AG04450 (cell line): ENCODE data around the gene MTHFD1L. TPM values are rescaled to one million over a fixed set of nuclear protein-coding genes. Genes with fewer than 3 reads are reported as not detected.

ENCODE experiments used
- CTCF ChIA-PET: fragments of 300-600, 350-600 bp; formaldehyde crosslinking; extraction: SDS; loops from one replicate; lab custom pipeline; 2022; ENCODE audit warnings: antibody characterized with exemption, inconsistent platforms; lab: Charles Lee
- POLR2A ChIA-PET: fragments of 350-600 bp; formaldehyde crosslinking; extraction: SDS; loops from one replicate; lab custom pipeline; 2021; ENCODE audit warnings: antibody characterized with exemption, inconsistent platforms; lab: Yijun Ruan, JAX
- DNase-seq: peaks from one replicate; pipeline ENCODE4 v3.0.0-alpha.2; 2011; ENCODE audit warnings: low read depth, low spot score
- H3K27ac ChIP-seq: one replicate; pipeline ENCODE4 v1.5.1; 2012; ENCODE audit warnings: low read depth, low read length, control low read depth
- H3K27me3 ChIP-seq: one replicate; pipeline ENCODE4 v1.6.0; 2012; ENCODE audit warnings: low read length; ENCODE audit not compliant: control insufficient read depth, insufficient read depth
- H3K4me3 ChIP-seq: 2 replicates; pipeline ENCODE4 v1.5.1; 2011; ENCODE audit warnings: mild to moderate bottlenecking, low read depth, low read length, control low read depth
- H3K9me3 ChIP-seq: 2 replicates; pipeline ENCODE4 v1.5.1; 2012; ENCODE audit warnings: low read length; ENCODE audit not compliant: control insufficient read depth, insufficient read depth
- polyA plus RNA-seq: library from polyadenylated mRNA; depleted of rRNA; stranded (reverse); fragments of >200 nt; gene quantifications from 2 replicates; pipeline ENCODE4 v1.2.3, GENCODE V29; 2011
- TF ChIP-seq, protein P1 (sequence below): IDR thresholded peaks from 2 replicates; pipeline ENCODE4 v1.5.1; 2011; ENCODE audit warnings: low read depth, low read length, control low read depth, inconsistent platforms

Gene MTHFD1L
- polyA plus RNA-seq, 1 experiment, result 69.1 TPM

DNA sequence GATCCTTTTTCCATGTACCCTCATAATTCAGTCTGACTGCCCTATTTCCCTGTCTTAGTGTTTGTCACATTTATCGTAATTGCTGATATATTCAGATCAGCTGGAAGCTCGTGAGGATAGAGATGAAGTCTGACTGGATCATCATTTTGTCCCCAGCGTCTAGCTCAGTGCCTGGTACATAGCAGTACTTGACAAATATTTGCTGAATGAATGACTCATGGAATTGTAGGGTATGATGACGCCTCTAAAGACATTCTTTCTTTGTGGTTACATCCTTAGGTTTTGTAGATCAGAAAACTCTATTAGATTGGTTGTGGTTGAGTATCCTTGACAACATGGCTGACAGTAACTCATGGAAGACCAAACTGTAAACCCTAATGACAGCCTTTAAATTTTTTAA is 68.9 kb downstream of the MTHFD1L start:
- Histone ChIP-seq H3K9me3 (no peaks in the 10 kb centered on the region), H3K27me3 (no peaks in the 10 kb centered on the region), H3K4me3 (no peak overlapping the region), H3K27ac (no peak overlapping the region)
- CTCF ChIA-PET, result interaction anchor here (0.5 kb wide), 1 partner anchor 18 kb away, joined by 3 read pairs; no protein-coding TSS in a partner anchor
- POLR2A ChIA-PET, result no interaction called here
- TF ChIP-seq, protein P1, sequence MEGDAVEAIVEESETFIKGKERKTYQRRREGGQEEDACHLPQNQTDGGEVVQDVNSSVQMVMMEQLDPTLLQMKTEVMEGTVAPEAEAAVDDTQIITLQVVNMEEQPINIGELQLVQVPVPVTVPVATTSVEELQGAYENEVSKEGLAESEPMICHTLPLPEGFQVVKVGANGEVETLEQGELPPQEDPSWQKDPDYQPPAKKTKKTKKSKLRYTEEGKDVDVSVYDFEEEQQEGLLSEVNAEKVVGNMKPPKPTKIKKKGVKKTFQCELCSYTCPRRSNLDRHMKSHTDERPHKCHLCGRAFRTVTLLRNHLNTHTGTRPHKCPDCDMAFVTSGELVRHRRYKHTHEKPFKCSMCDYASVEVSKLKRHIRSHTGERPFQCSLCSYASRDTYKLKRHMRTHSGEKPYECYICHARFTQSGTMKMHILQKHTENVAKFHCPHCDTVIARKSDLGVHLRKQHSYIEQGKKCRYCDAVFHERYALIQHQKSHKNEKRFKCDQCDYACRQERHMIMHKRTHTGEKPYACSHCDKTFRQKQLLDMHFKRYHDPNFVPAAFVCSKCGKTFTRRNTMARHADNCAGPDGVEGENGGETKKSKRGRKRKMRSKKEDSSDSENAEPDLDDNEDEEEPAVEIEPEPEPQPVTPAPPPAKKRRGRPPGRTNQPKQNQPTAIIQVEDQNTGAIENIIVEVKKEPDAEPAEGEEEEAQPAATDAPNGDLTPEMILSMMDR, result no peak
- no peak for DNase-seq

GRCh38 chr6:150936021-150936555 is 70.6 kb downstream of the MTHFD1L start:
- CTCF ChIA-PET, result interaction anchor here (0.7 kb wide), 1 partner anchor 44 kb away, joined by 3 read pairs; no protein-coding TSS in a partner anchor
- Histone ChIP-seq H3K9me3 (no peaks in the 10 kb centered on the region), H3K4me3 (no peak overlapping the region), H3K27me3 (no peaks in the 10 kb centered on the region), H3K27ac (no peak overlapping the region)
- TF ChIP-seq, protein P1, result no peak
- no peak for DNase-seq
- POLR2A ChIA-PET, result interaction anchor here (0.6 kb wide), 1 partner anchor 210 kb away, joined by 4 read pairs; no protein-coding TSS in a partner anchor

- Histone ChIP-seq H3K4me3 (no peak overlapping the region), H3K9me3 (no peaks in the 10 kb centered on the region), H3K27ac (no peak overlapping the region), H3K27me3 (no peaks in the 10 kb centered on the region)
- no peak for DNase-seq
- TF ChIP-seq, protein P1, result no peak
- POLR2A ChIA-PET, result no interaction called here
- CTCF ChIA-PET, result no interaction called here
These were observed 71.8 kb downstream of the MTHFD1L start for GRCh38 chr6:150937132-150937906.

- Histone ChIP-seq H3K27ac (no peak overlapping the region), H3K4me3 (no peak overlapping the region), H3K27me3 (no peaks in the 10 kb centered on the region), H3K9me3 (no peaks in the 10 kb centered on the region)
- DNase-seq, result no peak
- ChIA-PET POLR2A (interaction anchor here (0.8 kb wide), 1 partner anchor 26 kb away, joined by 6 read pairs; no protein-coding TSS in a partner anchor), CTCF (interaction anchor here (0.6 to 1.5 kb wide), 2 partner anchors 47 to 385 kb away, joined by 3 to 4 read pairs; no protein-coding TSS in a partner anchor)
- TF ChIP-seq, protein P1, result no peak
These were observed 73.9 kb downstream of the MTHFD1L start for GRCh38 chr6:150939399-150939798.

GRCh38 chr6:150940941-150941340 is 75.4 kb downstream of the MTHFD1L start:
- H3K4me3 ChIP-seq, result no peak overlapping the region
- peak overlapping the region; percentile 22 for H3K27ac ChIP-seq
- CTCF ChIA-PET, result no interaction called here
- POLR2A ChIA-PET, result no interaction called here
- TF ChIP-seq, protein P1, result no peak
- no peak for DNase-seq
- no peaks in the 10 kb centered on the region for H3K9me3 ChIP-seq
- H3K27me3 ChIP-seq, result no peaks in the 10 kb centered on the region
